Neural cell (in vitro differentiated cells): Measurements from ENCODE around the gene C1orf198. TPM values are rescaled to one million over a fixed set of nuclear protein-coding genes. Genes with fewer than 3 reads are reported as not detected.

Experiments
- H2AFZ ChIP-seq: fragments of 200-600, 300-800 bp; sonication (generic), shearing (Covaris generic); 2 replicates; pipeline ENCODE4 v1.6.0; 2014; ENCODE audit warnings: low read depth, mild to moderate bottlenecking, antibody characterized with exemption, low read length, moderate library complexity
- H3F3A ChIP-seq: fragments of 200-600 bp; shearing (Covaris generic); 2 replicates; pipeline ENCODE4 v1.6.1; 2016; ENCODE audit warnings: mild to moderate bottlenecking, moderate library complexity, mixed read lengths, antibody characterized with exemption, low read length; ENCODE audit not compliant: insufficient read depth, poor library complexity, severe bottlenecking
- H3K27ac ChIP-seq: fragments of 200-600, 300-800 bp; sonication (generic), shearing (Covaris generic); 2 replicates; pipeline ENCODE4 v1.5.1; 2014; ENCODE audit warnings: mild to moderate bottlenecking, low read length, moderate library complexity
- H3K27me3 ChIP-seq: fragments of 300-800, 200-600 bp; sonication (generic), shearing (Covaris generic); 2 replicates; pipeline ENCODE4 v1.6.0; 2014; ENCODE audit warnings: mild to moderate bottlenecking, low read depth, low read length, moderate library complexity; ENCODE audit not compliant: insufficient read depth
- H3K36me3 ChIP-seq: fragments of 300-800, 200-600 bp; sonication (generic), shearing (Covaris generic); 2 replicates; pipeline ENCODE4 v1.5.1; 2014; ENCODE audit warnings: mild to moderate bottlenecking, antibody characterized with exemption, low read length, moderate library complexity; ENCODE audit not compliant: insufficient read depth
- H3K4me2 ChIP-seq: fragments of 300-800, 200-600 bp; sonication (generic), shearing (Covaris generic); 2 replicates; pipeline ENCODE4 v1.6.0; 2014; ENCODE audit warnings: mild to moderate bottlenecking, low read length
- H3K4me3 ChIP-seq: fragments of 300-800, 200-600 bp; sonication (generic), shearing (Covaris generic); 2 replicates; pipeline ENCODE4 v1.5.1; 2014; ENCODE audit warnings: mild to moderate bottlenecking, low read length, moderate library complexity
- H3K79me2 ChIP-seq: fragments of 200-600 bp; shearing (Covaris generic); replicated peaks from 2 replicates; pipeline ENCODE4 v1.6.0; 2014; ENCODE audit warnings: mild to moderate bottlenecking, low read length, moderate library complexity; ENCODE audit not compliant: insufficient read depth
- H3K9ac ChIP-seq: fragments of 300-800, 200-600 bp; sonication (generic), shearing (Covaris generic); 2 replicates; pipeline ENCODE4 v1.6.1; 2016; ENCODE audit warnings: mild to moderate bottlenecking, low read length, mixed read lengths
- H3K9me2 ChIP-seq: fragments of 200-600 bp; shearing (Covaris generic); 2 replicates; pipeline ENCODE4 v1.6.1; 2016; ENCODE audit warnings: mild to moderate bottlenecking, low read length, mixed read lengths; ENCODE audit not compliant: insufficient read depth
- H3K9me3 ChIP-seq: fragments of 200-600, 300-800 bp; sonication (generic), shearing (Covaris generic); 2 replicates; pipeline ENCODE4 v1.6.1; 2016; ENCODE audit warnings: mild to moderate bottlenecking, mixed run types, low read length, moderate library complexity, mixed read lengths
- H4K20me1 ChIP-seq: fragments of 200-600 bp; shearing (Covaris generic); 2 replicates; pipeline ENCODE4 v1.6.1; 2016; ENCODE audit warnings: mild to moderate bottlenecking, mixed run types; ENCODE audit not compliant: insufficient read depth
- EP300 ChIP-seq: fragments of 450-650 bp; conservative IDR thresholded peaks from 2 replicates; pipeline ENCODE4 v1.6.1; 2014; ENCODE audit warnings: antibody characterized with exemption, mild to moderate bottlenecking, moderate library complexity; ENCODE audit not compliant: poor library complexity, severe bottlenecking
- EZH2 ChIP-seq: fragments of 200-600, 300-800 bp; shearing (Covaris generic), sonication (generic); IDR thresholded peaks from 2 replicates; pipeline ENCODE4 v1.6.1; 2014; ENCODE audit warnings: antibody characterized with exemption, low read length, borderline replicate concordance, mild to moderate bottlenecking; ENCODE audit not compliant: insufficient read depth, poor library complexity, severe bottlenecking
- MXI1 ChIP-seq: fragments of 450-650 bp; conservative IDR thresholded peaks from 2 replicates; pipeline ENCODE4 v1.6.1; 2014; ENCODE audit warnings: antibody characterized with exemption, mild to moderate bottlenecking; ENCODE audit not compliant: poor library complexity, severe bottlenecking
- POLR2AphosphoS5 ChIP-seq: IDR thresholded peaks from 2 replicates; pipeline ENCODE4 v1.6.1; 2012
- RAD21 ChIP-seq: fragments of 450-650 bp; conservative IDR thresholded peaks from 2 replicates; pipeline ENCODE4 v1.6.1; 2014; ENCODE audit warnings: antibody characterized with exemption, mild to moderate bottlenecking, moderate library complexity
- SMC3 ChIP-seq: fragments of 450-650 bp; conservative IDR thresholded peaks from 2 replicates; pipeline ENCODE4 v1.6.1; 2014; ENCODE audit warnings: antibody characterized with exemption, mild to moderate bottlenecking, moderate library complexity; ENCODE audit not compliant: poor library complexity
- TAF1 ChIP-seq: IDR thresholded peaks from 2 replicates; pipeline ENCODE4 v1.6.1; 2012; ENCODE audit warnings: low read depth
- polyA plus RNA-seq: library from polyadenylated mRNA; depleted of rRNA; stranded (reverse); fragments of >200 nt; gene quantifications from 2 replicates; pipeline ENCODE4 v1.2.3, GENCODE V29; 2014
- TF ChIP-seq, protein P1 (sequence below): IDR thresholded peaks from 2 replicates; pipeline ENCODE4 v1.6.1; 2012; ENCODE audit warnings: borderline replicate concordance
- TF ChIP-seq, protein P2 (sequence below): fragments of 450-650 bp; IDR thresholded peaks from 2 replicates; pipeline ENCODE4 v1.5.1; 2014; ENCODE audit warnings: antibody characterized with exemption, mild to moderate bottlenecking, moderate library complexity; ENCODE audit not compliant: poor library complexity, severe bottlenecking

The C1orf198 gene
- polyA plus RNA-seq, 1 donor from 2014 or later, result 16.7 TPM

DNA sequence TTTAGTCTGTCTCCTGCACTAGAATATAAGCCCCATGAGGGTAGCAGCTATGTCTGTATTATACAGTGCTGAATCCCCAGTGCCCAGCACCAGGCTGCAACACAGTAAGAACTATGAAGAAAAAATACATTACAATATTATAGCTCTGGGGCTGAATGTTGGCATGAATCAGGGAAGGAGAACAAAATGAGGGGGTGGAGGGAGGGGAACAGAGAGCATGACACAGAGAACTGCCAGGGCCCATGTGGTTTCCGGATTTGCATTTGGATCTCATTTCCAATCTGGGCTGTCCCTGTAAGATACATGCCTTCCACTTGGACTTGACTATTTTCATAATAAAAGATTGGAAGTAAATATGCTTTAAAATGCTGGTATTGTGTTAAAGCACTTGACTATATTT, 35.8 kb downstream of the C1orf198 start:
- no peak for TF ChIP-seq MXI1
- no peak for TF ChIP-seq SMC3
- no peak for TF ChIP-seq EP300
- TF ChIP-seq, protein P1, sequence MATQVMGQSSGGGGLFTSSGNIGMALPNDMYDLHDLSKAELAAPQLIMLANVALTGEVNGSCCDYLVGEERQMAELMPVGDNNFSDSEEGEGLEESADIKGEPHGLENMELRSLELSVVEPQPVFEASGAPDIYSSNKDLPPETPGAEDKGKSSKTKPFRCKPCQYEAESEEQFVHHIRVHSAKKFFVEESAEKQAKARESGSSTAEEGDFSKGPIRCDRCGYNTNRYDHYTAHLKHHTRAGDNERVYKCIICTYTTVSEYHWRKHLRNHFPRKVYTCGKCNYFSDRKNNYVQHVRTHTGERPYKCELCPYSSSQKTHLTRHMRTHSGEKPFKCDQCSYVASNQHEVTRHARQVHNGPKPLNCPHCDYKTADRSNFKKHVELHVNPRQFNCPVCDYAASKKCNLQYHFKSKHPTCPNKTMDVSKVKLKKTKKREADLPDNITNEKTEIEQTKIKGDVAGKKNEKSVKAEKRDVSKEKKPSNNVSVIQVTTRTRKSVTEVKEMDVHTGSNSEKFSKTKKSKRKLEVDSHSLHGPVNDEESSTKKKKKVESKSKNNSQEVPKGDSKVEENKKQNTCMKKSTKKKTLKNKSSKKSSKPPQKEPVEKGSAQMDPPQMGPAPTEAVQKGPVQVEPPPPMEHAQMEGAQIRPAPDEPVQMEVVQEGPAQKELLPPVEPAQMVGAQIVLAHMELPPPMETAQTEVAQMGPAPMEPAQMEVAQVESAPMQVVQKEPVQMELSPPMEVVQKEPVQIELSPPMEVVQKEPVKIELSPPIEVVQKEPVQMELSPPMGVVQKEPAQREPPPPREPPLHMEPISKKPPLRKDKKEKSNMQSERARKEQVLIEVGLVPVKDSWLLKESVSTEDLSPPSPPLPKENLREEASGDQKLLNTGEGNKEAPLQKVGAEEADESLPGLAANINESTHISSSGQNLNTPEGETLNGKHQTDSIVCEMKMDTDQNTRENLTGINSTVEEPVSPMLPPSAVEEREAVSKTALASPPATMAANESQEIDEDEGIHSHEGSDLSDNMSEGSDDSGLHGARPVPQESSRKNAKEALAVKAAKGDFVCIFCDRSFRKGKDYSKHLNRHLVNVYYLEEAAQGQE, result no peak
- no peak for TF ChIP-seq RAD21
- no peak overlapping the region for H2AFZ ChIP-seq
- no peak overlapping the region for H3K4me3 ChIP-seq
- H3F3A ChIP-seq, result no peaks in the 10 kb centered on the region
- no peaks in the 10 kb centered on the region for H3K9me3 ChIP-seq
- H3K4me2 ChIP-seq, result no peak overlapping the region
- no peak overlapping the region for H3K9ac ChIP-seq
- H3K36me3 ChIP-seq, result no peaks in the 10 kb centered on the region
- no peaks in the 10 kb centered on the region for H3K79me2 ChIP-seq
- H3K27me3 ChIP-seq, result no peaks in the 10 kb centered on the region
- H3K9me2 ChIP-seq, result no peaks in the 10 kb centered on the region
- no peak overlapping the region for H3K27ac ChIP-seq
- no peaks in the 10 kb centered on the region for H4K20me1 ChIP-seq

DNA sequence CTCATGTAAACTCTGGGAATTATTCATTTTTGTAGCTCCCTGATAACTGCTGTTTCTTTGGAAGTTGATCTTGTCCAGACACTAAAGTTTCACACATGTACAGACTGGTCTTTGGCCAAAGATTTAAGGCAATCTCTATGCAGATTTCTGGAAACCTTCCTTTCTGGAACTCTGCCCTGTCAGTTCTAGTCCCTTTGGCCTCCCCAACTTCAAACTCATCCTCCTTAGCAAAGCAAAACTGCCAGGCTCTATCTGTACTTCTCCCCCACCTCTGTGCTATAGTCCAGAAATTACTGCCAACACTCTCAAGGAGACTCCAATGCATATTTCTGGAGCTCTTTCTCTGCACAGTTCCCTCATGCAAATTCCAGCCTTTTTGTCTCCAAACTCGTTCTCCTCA, 36.5 kb downstream of the C1orf198 start:
- no peaks in the 10 kb centered on the region for H4K20me1 ChIP-seq
- no peak overlapping the region for H3K4me3 ChIP-seq
- H3K27me3 ChIP-seq, result no peaks in the 10 kb centered on the region
- no peak overlapping the region for H3K27ac ChIP-seq
- H3K9ac ChIP-seq, result no peak overlapping the region
- H3K9me2 ChIP-seq, result no peaks in the 10 kb centered on the region
- no peaks in the 10 kb centered on the region for H3F3A ChIP-seq
- H3K36me3 ChIP-seq, result no peaks in the 10 kb centered on the region
- no peak overlapping the region for H3K4me2 ChIP-seq
- no peaks in the 10 kb centered on the region for H3K9me3 ChIP-seq
- H2AFZ ChIP-seq, result no peak overlapping the region
- no peaks in the 10 kb centered on the region for H3K79me2 ChIP-seq
- TF ChIP-seq TAF1, result no peak
- no peak for TF ChIP-seq MXI1
- TF ChIP-seq POLR2AphosphoS5, result no peak
- TF ChIP-seq, protein P2, sequence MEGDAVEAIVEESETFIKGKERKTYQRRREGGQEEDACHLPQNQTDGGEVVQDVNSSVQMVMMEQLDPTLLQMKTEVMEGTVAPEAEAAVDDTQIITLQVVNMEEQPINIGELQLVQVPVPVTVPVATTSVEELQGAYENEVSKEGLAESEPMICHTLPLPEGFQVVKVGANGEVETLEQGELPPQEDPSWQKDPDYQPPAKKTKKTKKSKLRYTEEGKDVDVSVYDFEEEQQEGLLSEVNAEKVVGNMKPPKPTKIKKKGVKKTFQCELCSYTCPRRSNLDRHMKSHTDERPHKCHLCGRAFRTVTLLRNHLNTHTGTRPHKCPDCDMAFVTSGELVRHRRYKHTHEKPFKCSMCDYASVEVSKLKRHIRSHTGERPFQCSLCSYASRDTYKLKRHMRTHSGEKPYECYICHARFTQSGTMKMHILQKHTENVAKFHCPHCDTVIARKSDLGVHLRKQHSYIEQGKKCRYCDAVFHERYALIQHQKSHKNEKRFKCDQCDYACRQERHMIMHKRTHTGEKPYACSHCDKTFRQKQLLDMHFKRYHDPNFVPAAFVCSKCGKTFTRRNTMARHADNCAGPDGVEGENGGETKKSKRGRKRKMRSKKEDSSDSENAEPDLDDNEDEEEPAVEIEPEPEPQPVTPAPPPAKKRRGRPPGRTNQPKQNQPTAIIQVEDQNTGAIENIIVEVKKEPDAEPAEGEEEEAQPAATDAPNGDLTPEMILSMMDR, result no peak
- TF ChIP-seq, protein P1, result no peak
- TF ChIP-seq EP300, result no peak
- TF ChIP-seq RAD21, result no peak
- TF ChIP-seq SMC3, result no peak
- no peak for TF ChIP-seq EZH2
